Spleen (tissue), 7 donors: ENCODE results near the gene SFXN3.

Source experiments
- POLR2A ChIP-seq, 3 donors: fragments of 450-650 bp; IDR thresholded peaks; one replicate each; pipeline ENCODE4 v1.5.1; 2017; ENCODE audit warnings: antibody characterized with exemption in 3 of 3, mild to moderate bottlenecking in 1 of 3
- POLR2AphosphoS5 ChIP-seq, 3 donors: sonication (generic); formaldehyde crosslinking; IDR thresholded peaks; one replicate each; pipeline ENCODE4 v1.5.1; 2017; ENCODE audit warnings: antibody characterized with exemption in 3 of 3
- TF ChIP-seq, protein P1 (sequence below), 11 experiments: fragments of 200-600 bp in 7 of 11; fragments of 450-650 bp in 4 of 11; sonication (generic) in 4 of 11; IDR thresholded peaks in 8 of 11; conservative IDR thresholded peaks in 3 of 11; 1 replicate in 7 of 11; 2 replicates in 4 of 11; pipeline versions ENCODE4 v1.4.0 to v1.8.0; 2016 to 2021; ENCODE audit warnings: antibody characterized with exemption in 11 of 11, inconsistent platforms in 4 of 11, mild to moderate bottlenecking in 1 of 11
- donor health status: DM: no; HTN: no; CAD: no; lungs with moderate emphysema.
- donor health status: DM: no; HTN: no; CAD: no.
- donor health status: DM: no; HTN: no; CAD: no.

DNA sequence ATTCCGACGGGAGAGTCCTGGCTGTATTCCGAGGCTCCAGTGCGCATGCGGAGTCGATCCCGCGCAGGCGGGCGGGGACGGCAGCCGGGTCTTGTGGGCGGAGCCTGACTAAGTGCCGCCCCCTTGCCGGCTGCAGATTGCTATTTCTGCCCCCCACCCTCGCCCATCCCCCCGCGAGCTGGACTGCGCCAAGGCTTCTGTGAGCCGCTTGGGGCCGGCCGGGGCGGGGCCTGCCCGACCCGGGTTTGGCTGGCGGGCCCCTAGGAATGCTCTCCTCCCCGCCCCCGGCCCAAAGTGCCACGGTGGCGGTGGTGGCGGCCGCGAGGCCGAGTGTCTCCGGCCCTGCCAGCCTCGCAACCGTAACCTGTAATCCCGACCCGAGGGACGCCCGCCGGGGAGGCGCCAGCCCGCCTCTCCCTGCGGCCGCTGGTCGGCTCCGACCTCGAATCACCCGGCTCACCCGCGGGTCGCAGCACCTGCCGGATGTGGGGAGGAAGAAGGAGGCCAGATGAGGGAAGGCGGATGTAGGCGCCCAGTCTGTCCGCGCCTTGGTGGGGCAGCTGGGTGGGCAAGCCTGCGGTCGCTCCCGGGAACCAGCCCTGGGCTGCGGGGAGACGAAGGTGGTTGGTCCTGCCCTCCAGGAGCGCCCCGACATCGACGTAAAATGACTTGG, 30.1 kb downstream of the SFXN3 start:
- TF ChIP-seq POLR2AphosphoS5 (IDR thresholded peaks at IDR 0.05) (peak; percentile 71 to 90 (median 85)), POLR2A (IDR thresholded peaks at IDR 0.05) (peak in 2 of 3 donors; percentile 42 to 45)
- TF ChIP-seq, protein P1, sequence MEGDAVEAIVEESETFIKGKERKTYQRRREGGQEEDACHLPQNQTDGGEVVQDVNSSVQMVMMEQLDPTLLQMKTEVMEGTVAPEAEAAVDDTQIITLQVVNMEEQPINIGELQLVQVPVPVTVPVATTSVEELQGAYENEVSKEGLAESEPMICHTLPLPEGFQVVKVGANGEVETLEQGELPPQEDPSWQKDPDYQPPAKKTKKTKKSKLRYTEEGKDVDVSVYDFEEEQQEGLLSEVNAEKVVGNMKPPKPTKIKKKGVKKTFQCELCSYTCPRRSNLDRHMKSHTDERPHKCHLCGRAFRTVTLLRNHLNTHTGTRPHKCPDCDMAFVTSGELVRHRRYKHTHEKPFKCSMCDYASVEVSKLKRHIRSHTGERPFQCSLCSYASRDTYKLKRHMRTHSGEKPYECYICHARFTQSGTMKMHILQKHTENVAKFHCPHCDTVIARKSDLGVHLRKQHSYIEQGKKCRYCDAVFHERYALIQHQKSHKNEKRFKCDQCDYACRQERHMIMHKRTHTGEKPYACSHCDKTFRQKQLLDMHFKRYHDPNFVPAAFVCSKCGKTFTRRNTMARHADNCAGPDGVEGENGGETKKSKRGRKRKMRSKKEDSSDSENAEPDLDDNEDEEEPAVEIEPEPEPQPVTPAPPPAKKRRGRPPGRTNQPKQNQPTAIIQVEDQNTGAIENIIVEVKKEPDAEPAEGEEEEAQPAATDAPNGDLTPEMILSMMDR (IDR thresholded peaks at IDR 0.05 in 8 of 11, conservative IDR thresholded peaks at IDR 0.05 in 3 of 11) = peak in 3 of 11 experiments; percentile 3 to 29 (median 17)
